HepG2 (cell line): ENCODE data around the gene ATP2A2. TPM values are rescaled to one million over a fixed set of nuclear protein-coding genes. Genes with fewer than 3 reads are reported as not detected.

ENCODE experiments used
- ATAC-seq: fragments of 200-7000 bp; cut with Tn5 transposase; 3 replicates; pipeline ENCODE4 v1.9.1; 2020; ENCODE audit warnings: mild to moderate bottlenecking, moderate library complexity
- BruUV-seq: library from RNA; stranded (reverse); fragments of 400-500 nt; replicated peaks from 2 replicates; lab custom pipeline; 2021; lab: Mats Ljungman, UMichigan
- CTCF ChIA-PET: fragments of 300-600 bp; formaldehyde crosslinking; extraction: SDS; loops from one replicate; lab custom pipeline; 2021; ENCODE audit warnings: low total read pairs, inconsistent platforms, low intra/inter-chr PET ratio; lab: Yijun Ruan, JAX
- POLR2A ChIA-PET: fragments of 350-600 bp; sonication (Branson Sonifier 250); formaldehyde crosslinking; loops from one replicate; lab custom pipeline; 2020; ENCODE audit warnings: antibody characterized with exemption, inconsistent platforms; lab: Yijun Ruan, JAX
- DNase-seq: peaks from one replicate; pipeline ENCODE4 v3.0.0-alpha.2; 2015; ENCODE audit warnings: low spot score
- FAIRE-seq: peaks from 3 replicates; lab custom pipeline; 2011; peaks lifted over from hg19 to GRCh38; lab: Jason Lieb, UNC
- H2AFZ ChIP-seq: one replicate; pipeline ENCODE4 v1.6.1; 2011; ENCODE audit warnings: low read length, inconsistent platforms
- H3K27ac ChIP-seq: fragments of 300-600 bp; 3 replicates; pipeline ENCODE4 v1.8.0; 2011; ENCODE audit warnings: mixed run types, mild to moderate bottlenecking, mixed read lengths, low read length, inconsistent platforms; ENCODE audit not compliant: insufficient read depth; ENCODE audit errors: extremely low read length
- H3K27me3 ChIP-seq, 2 experiments: fragments of 200-600 bp in 1 of 2; 2 replicates in 1 of 2; 3 replicates in 1 of 2; pipeline versions ENCODE4 v1.6.0 to v1.8.0; 2011; ENCODE audit warnings: low read length in 2 of 2, mild to moderate bottlenecking in 2 of 2, moderate library complexity in 2 of 2, inconsistent platforms in 1 of 2; ENCODE audit not compliant: insufficient read depth in 2 of 2, control insufficient read depth in 1 of 2
- H3K36me3 ChIP-seq, 2 experiments: fragments of 200-600 bp in 1 of 2; replicated peaks in 1 of 2; 2 replicates in 1 of 2; 3 replicates in 1 of 2; pipeline versions ENCODE4 v1.5.1 to v1.8.0; 2011; ENCODE audit warnings: low read length in 2 of 2, inconsistent platforms in 1 of 2; ENCODE audit not compliant: insufficient read depth in 2 of 2, control insufficient read depth in 1 of 2
- H3K4me1 ChIP-seq: 2 replicates; pipeline ENCODE4 v1.5.1; 2012; ENCODE audit warnings: low read length, inconsistent platforms; ENCODE audit not compliant: insufficient read depth
- H3K4me2 ChIP-seq: 2 replicates; pipeline ENCODE4 v1.6.0; 2011; ENCODE audit warnings: low read depth, low read length, inconsistent platforms
- H3K4me3 ChIP-seq, 3 experiments: fragments of 200-600 bp in 1 of 3; sonication (generic), shearing (Covaris generic) in 1 of 3; replicated peaks in 1 of 3; 2 replicates each; pipeline ENCODE4 v1.5.1; 2011 to 2016; ENCODE audit warnings: low read length in 3 of 3, inconsistent platforms in 2 of 3, low read depth in 2 of 3, mild to moderate bottlenecking in 2 of 3, control low read depth in 1 of 3, mixed read lengths in 1 of 3; ENCODE audit not compliant: insufficient read depth in 1 of 3
- H3K79me2 ChIP-seq: one replicate; pipeline ENCODE4 v1.6.1; 2011; ENCODE audit warnings: low read length, inconsistent platforms; ENCODE audit not compliant: insufficient read depth
- H3K9ac ChIP-seq: 2 replicates; pipeline ENCODE4 v1.6.0; 2011; ENCODE audit warnings: mild to moderate bottlenecking, low read depth, low read length, inconsistent platforms; ENCODE audit not compliant: insufficient read depth
- H3K9me3 ChIP-seq: 2 replicates; pipeline ENCODE4 v1.5.1; 2012; ENCODE audit warnings: mild to moderate bottlenecking, low read length
- H4K20me1 ChIP-seq: 2 replicates; pipeline ENCODE4 v1.6.0; 2011; ENCODE audit warnings: inconsistent platforms, mild to moderate bottlenecking, low read length, moderate library complexity; ENCODE audit not compliant: insufficient read depth
- ADNP ChIP-seq: sonication (generic); formaldehyde crosslinking; IDR thresholded peaks from 2 replicates; pipeline ENCODE4 v1.4.0; 2020; ENCODE audit warnings: missing genetic modification reagents
- KDM5B ChIP-seq: sonication (generic); formaldehyde crosslinking; IDR thresholded peaks from 2 replicates; pipeline ENCODE4 v1.4.0; 2020; ENCODE audit warnings: missing genetic modification reagents, mild to moderate bottlenecking, borderline replicate concordance
- NRL ChIP-seq: sonication (generic); formaldehyde crosslinking; IDR thresholded peaks from 2 replicates; pipeline ENCODE4 v1.5.0; 2020; ENCODE audit warnings: missing genetic modification reagents, mild to moderate bottlenecking, moderate library complexity, borderline replicate concordance
- PAF1 ChIP-seq: IDR thresholded peaks from 2 replicates; pipeline ENCODE4 v1.6.1; 2016; ENCODE audit warnings: missing genetic modification reagents, missing compliant biosample characterization
- SNRNP70 ChIP-seq: fragments of 200-400 bp; formaldehyde crosslinking; IDR thresholded peaks from 2 replicates; pipeline ENCODE4 v1.6.1; 2017; ENCODE audit warnings: mild to moderate bottlenecking, low read depth, low read length, moderate library complexity
- ZNF24 ChIP-seq: fragments of 450-650 bp; IDR thresholded peaks from 2 replicates; pipeline ENCODE4 v1.6.1; 2017; ENCODE audit warnings: antibody characterized with exemption, mild to moderate bottlenecking
- ZNF407 ChIP-seq: sonication (generic); formaldehyde crosslinking; IDR thresholded peaks from one replicate; pipeline ENCODE4 v1.5.1; 2020; ENCODE audit warnings: mild to moderate bottlenecking, missing genetic modification reagents; ENCODE audit errors: not compliant biosample characterization
- ZNF652 ChIP-seq: IDR thresholded peaks from 2 replicates; pipeline ENCODE4 v1.6.1; 2016; ENCODE audit warnings: low read depth, borderline replicate concordance
- ZSCAN30 ChIP-seq: sonication (generic); formaldehyde crosslinking; IDR thresholded peaks from 2 replicates; pipeline ENCODE4 v1.5.0; 2020; ENCODE audit warnings: mild to moderate bottlenecking, missing genetic modification reagents
- WGBS: methylation state at CpG from one replicate; pipeline ENCODE4 v1.1.6; 2017; ENCODE audit warnings: low lambda C conversion rate; 5-methylcytosine and 5-hydroxymethylcytosine counted together
- in situ Hi-C: cut with HindIII; loops from 2 replicates; pipeline ENCODE4 v1.10.0; 2017; ENCODE audit warnings: low pct_unique_long_range_greater_than_20kb; ENCODE audit not compliant: extremely low pct_ligation_motif_present
- intact Hi-C: fragments of 100-400 bp; cut with micrococcal nuclease; formaldehyde crosslinking; loops from one replicate; pipeline ENCODE4 v1.10.0; 2022; ENCODE audit not compliant: unreplicated experiment
- polyA plus RNA-seq, 8 experiments: library from polyadenylated mRNA; depleted of rRNA in 3 of 8; stranded (reverse) in 7 of 8; unstranded in 1 of 8; fragments of >200 nt; fragmentation: Illumina TruSeq in 4 of 8; extraction: Trizol in 4 of 8; gene quantifications; 2 replicates each; pipeline versions ENCODE4 v1.2.1 to v1.2.3, GENCODE V29; 2011 to 2016; ENCODE audit warnings: low read depth in 4 of 8, missing spikeins in 1 of 8, mixed read lengths in 1 of 8; ENCODE audit not compliant: insufficient read depth in 1 of 8
- total RNA-seq, 5 experiments: library from RNA; depleted of rRNA; stranded (reverse); fragments of >200 nt; fragmentation: Illumina TruSeq; extraction: Trizol; gene quantifications; 2 replicates each; pipeline ENCODE4 v1.2.3, GENCODE V29; 2016; ENCODE audit warnings: low read depth in 1 of 5
- TF ChIP-seq, protein P1 (sequence below): IDR thresholded peaks from 2 replicates; pipeline ENCODE4 v1.4.0; 2020; ENCODE audit warnings: mild to moderate bottlenecking, missing genetic modification reagents

ATP2A2 gene
- total and polyA plus RNA-seq, 2 of the 13 experiments (the other 11 are each of a cell fraction or from before 2014, with no cell fraction given), result 35.4 to 85.5 TPM

DNA sequence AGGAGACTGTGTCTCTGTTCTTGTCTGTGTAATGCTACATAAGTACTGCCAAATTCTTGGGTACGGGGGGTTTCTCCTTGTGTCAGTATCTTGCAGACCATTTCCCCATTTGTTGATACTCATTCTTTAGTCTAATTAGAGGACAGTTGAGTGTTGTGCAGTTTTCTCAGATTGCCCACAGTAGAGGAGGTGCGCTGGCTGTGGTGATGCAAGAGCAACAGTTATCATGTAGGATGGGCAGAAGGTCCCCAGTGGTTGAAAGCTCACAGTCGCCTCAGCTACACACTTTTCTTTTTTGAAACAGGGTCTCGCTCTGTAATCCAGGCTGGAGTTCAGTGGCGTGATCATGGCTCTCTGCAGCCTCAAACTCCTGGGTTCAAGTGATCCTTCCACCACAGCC, 37.8 kb upstream of the ATP2A2 start:
- in situ Hi-C loops (no loop called here), intact Hi-C loops (no loop called here)
- ChIA-PET POLR2A (no interaction called here), CTCF (no interaction called here)
- no peak overlapping the region for H3K4me3 ChIP-seq
- no peaks in the 10 kb centered on the region for H3K36me3 ChIP-seq
- TF ChIP-seq PAF1 (no peak), ZNF652 (CRISPR knock-in tag) (no peak), ADNP (CRISPR knock-in tag) (no peak), NRL (no peak), ZNF407 (CRISPR knock-in tag) (no peak), ZSCAN30 (CRISPR knock-in tag) (no peak), ZNF24 (no peak), SNRNP70 (no peak), KDM5B (CRISPR knock-in tag) (no peak)
- TF ChIP-seq, protein P1, sequence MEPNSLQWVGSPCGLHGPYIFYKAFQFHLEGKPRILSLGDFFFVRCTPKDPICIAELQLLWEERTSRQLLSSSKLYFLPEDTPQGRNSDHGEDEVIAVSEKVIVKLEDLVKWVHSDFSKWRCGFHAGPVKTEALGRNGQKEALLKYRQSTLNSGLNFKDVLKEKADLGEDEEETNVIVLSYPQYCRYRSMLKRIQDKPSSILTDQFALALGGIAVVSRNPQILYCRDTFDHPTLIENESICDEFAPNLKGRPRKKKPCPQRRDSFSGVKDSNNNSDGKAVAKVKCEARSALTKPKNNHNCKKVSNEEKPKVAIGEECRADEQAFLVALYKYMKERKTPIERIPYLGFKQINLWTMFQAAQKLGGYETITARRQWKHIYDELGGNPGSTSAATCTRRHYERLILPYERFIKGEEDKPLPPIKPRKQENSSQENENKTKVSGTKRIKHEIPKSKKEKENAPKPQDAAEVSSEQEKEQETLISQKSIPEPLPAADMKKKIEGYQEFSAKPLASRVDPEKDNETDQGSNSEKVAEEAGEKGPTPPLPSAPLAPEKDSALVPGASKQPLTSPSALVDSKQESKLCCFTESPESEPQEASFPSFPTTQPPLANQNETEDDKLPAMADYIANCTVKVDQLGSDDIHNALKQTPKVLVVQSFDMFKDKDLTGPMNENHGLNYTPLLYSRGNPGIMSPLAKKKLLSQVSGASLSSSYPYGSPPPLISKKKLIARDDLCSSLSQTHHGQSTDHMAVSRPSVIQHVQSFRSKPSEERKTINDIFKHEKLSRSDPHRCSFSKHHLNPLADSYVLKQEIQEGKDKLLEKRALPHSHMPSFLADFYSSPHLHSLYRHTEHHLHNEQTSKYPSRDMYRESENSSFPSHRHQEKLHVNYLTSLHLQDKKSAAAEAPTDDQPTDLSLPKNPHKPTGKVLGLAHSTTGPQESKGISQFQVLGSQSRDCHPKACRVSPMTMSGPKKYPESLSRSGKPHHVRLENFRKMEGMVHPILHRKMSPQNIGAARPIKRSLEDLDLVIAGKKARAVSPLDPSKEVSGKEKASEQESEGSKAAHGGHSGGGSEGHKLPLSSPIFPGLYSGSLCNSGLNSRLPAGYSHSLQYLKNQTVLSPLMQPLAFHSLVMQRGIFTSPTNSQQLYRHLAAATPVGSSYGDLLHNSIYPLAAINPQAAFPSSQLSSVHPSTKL, result no peak
- 94% methylated on average over 5 of the region's 5 CpGs for WGBS
- no peak overlapping the region for H3K4me2 ChIP-seq
- H2AFZ ChIP-seq, result no peak overlapping the region
- H3K9me3 ChIP-seq, result no peaks in the 10 kb centered on the region
- no peaks in the 10 kb centered on the region for H4K20me1 ChIP-seq
- DNase-seq (no peak), ATAC-seq (no peak), FAIRE-seq (no peak)
- no peaks in the 10 kb centered on the region for H3K27me3 ChIP-seq
- no peaks in the 10 kb centered on the region for H3K79me2 ChIP-seq
- H3K9ac ChIP-seq, result no peak overlapping the region
- BruUV-seq, result no TSS peak
- H3K4me1 ChIP-seq, result peaks cover 32% of the 10 kb centered on the region
- H3K27ac ChIP-seq, result no peak overlapping the region
